Measurements from ENCODE around the gene ING4.

Gene ING4

DNA sequence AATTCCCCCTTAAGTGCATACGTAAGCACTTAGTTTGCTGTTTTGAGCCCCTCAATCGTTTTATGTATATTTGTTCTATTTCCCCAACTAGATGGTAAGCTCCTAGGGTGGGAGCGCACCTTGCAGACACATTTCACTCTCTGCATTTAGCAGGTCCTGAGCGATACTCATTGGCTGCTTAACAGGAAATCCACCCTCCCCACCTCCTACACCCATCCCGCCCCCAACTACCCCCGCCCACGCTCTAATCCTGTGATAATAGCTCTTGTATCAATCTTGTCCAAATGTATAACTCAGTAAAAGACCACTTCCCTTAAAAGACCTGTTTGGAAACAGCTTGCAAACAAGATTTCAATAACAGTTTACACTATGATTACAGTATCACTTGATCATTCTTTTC lies 35.3 kb downstream of the ING4 start:
- Histone ChIP-seq H2AFZ (ENCODE audit: low read depth) (no peak overlapping the region), H3K4me2 (no peak overlapping the region), H3K9ac (no peak overlapping the region), H3K36me3 (ENCODE audit: insufficient read depth) (no peaks in the 10 kb centered on the region), H3K79me2 (ENCODE audit: insufficient read depth, low read depth) (no peaks in the 10 kb centered on the region), H3K27me3 (ENCODE audit: insufficient read depth, low read depth) (no peaks in the 10 kb centered on the region; the same call in 1 of the 2 replicates), H3K4me1 (ENCODE audit: low read depth, poor library complexity, severe bottlenecking) (no peaks in the 10 kb centered on the region), H3K27ac (no peak overlapping the region), H4K20me1 (ENCODE audit: insufficient read depth) (no peaks in the 10 kb centered on the region), H3K4me3 (IDR thresholded peaks at IDR 0.05; ENCODE audit: insufficient read depth, low read depth, low read length) (no peak overlapping the region)
- TF ChIP-seq, protein P1, sequence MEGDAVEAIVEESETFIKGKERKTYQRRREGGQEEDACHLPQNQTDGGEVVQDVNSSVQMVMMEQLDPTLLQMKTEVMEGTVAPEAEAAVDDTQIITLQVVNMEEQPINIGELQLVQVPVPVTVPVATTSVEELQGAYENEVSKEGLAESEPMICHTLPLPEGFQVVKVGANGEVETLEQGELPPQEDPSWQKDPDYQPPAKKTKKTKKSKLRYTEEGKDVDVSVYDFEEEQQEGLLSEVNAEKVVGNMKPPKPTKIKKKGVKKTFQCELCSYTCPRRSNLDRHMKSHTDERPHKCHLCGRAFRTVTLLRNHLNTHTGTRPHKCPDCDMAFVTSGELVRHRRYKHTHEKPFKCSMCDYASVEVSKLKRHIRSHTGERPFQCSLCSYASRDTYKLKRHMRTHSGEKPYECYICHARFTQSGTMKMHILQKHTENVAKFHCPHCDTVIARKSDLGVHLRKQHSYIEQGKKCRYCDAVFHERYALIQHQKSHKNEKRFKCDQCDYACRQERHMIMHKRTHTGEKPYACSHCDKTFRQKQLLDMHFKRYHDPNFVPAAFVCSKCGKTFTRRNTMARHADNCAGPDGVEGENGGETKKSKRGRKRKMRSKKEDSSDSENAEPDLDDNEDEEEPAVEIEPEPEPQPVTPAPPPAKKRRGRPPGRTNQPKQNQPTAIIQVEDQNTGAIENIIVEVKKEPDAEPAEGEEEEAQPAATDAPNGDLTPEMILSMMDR (conservative IDR thresholded peaks at IDR 0.05; ENCODE audit: low read depth, low read length): no peak

GRCh38 chr12:6626654-6627283 lies 36.1 kb downstream of the ING4 start:
- Histone ChIP-seq H3K4me1 (ENCODE audit: low read depth, poor library complexity, severe bottlenecking) (no peaks in the 10 kb centered on the region), H3K79me2 (ENCODE audit: insufficient read depth, low read depth) (no peaks in the 10 kb centered on the region), H3K36me3 (ENCODE audit: insufficient read depth) (no peaks in the 10 kb centered on the region), H3K4me2 (no peak overlapping the region), H2AFZ (ENCODE audit: low read depth) (no peak overlapping the region), H4K20me1 (ENCODE audit: insufficient read depth) (no peaks in the 10 kb centered on the region), H3K27ac (no peak overlapping the region), H3K4me3 (IDR thresholded peaks at IDR 0.05; ENCODE audit: insufficient read depth, low read depth, low read length) (no peak overlapping the region), H3K9ac (no peak overlapping the region), H3K27me3 (ENCODE audit: insufficient read depth, low read depth) (no peaks in the 10 kb centered on the region)
- TF ChIP-seq, protein P1 (conservative IDR thresholded peaks at IDR 0.05; ENCODE audit: low read depth, low read length): no peak

- no peak overlapping the region for H3K27ac ChIP-seq
- no peak overlapping the region for H3K4me3 ChIP-seq (IDR thresholded peaks at IDR 0.05; ENCODE audit: insufficient read depth, low read depth, low read length)
- H3K4me2 ChIP-seq: no peak overlapping the region
- TF ChIP-seq, protein P1 (conservative IDR thresholded peaks at IDR 0.05; ENCODE audit: low read depth, low read length): no peak
- no peaks in the 10 kb centered on the region for H3K27me3 ChIP-seq (ENCODE audit: insufficient read depth, low read depth)
- no peak overlapping the region for H2AFZ ChIP-seq (ENCODE audit: low read depth)
- no peaks in the 10 kb centered on the region for H4K20me1 ChIP-seq (ENCODE audit: insufficient read depth)
- no peaks in the 10 kb centered on the region for H3K4me1 ChIP-seq (ENCODE audit: low read depth, poor library complexity, severe bottlenecking)
- H3K79me2 ChIP-seq (ENCODE audit: insufficient read depth, low read depth): no peaks in the 10 kb centered on the region
- no peaks in the 10 kb centered on the region for H3K36me3 ChIP-seq (ENCODE audit: insufficient read depth)
- no peak overlapping the region for H3K9ac ChIP-seq
These were observed 42.0 kb downstream of the ING4 start for GRCh38 chr12:6620885-6621274.

GRCh38 chr12:6620137-6620884 lies 42.6 kb downstream of the ING4 start:
- Histone ChIP-seq H3K27ac (no peak overlapping the region), H4K20me1 (ENCODE audit: insufficient read depth) (no peaks in the 10 kb centered on the region), H3K27me3 (ENCODE audit: insufficient read depth, low read depth) (no peaks in the 10 kb centered on the region), H2AFZ (ENCODE audit: low read depth) (no peak overlapping the region), H3K9ac (no peak overlapping the region), H3K36me3 (ENCODE audit: insufficient read depth) (no peaks in the 10 kb centered on the region), H3K79me2 (ENCODE audit: insufficient read depth, low read depth) (no peaks in the 10 kb centered on the region), H3K4me3 (IDR thresholded peaks at IDR 0.05; ENCODE audit: insufficient read depth, low read depth, low read length) (no peak overlapping the region), H3K4me2 (no peak overlapping the region), H3K4me1 (ENCODE audit: low read depth, poor library complexity, severe bottlenecking) (no peaks in the 10 kb centered on the region)
- TF ChIP-seq, protein P1 (conservative IDR thresholded peaks at IDR 0.05; ENCODE audit: low read depth, low read length): no peak
